Measurements from ENCODE around the gene PATL1.

DNA sequence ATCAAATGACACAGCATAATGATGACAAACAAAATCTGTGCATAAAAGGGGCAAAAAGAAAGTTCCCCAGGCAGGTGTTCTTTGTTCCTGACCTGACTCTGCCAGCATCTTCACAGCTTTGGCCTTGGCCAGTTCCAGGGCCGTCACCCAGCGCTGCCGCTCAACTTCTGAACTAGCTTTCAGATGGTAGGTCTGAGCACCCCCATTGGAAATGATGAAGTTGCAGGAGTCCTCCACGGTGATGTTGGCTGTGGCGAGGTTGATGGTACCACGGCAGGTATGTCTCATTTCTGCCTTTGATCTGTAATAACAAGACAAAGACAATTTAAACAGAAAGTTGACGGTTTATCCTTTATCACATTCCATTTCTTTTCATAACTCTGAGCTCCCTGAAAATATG, 58.5 kb downstream of the PATL1 start:
- TF ChIP-seq, protein P1, sequence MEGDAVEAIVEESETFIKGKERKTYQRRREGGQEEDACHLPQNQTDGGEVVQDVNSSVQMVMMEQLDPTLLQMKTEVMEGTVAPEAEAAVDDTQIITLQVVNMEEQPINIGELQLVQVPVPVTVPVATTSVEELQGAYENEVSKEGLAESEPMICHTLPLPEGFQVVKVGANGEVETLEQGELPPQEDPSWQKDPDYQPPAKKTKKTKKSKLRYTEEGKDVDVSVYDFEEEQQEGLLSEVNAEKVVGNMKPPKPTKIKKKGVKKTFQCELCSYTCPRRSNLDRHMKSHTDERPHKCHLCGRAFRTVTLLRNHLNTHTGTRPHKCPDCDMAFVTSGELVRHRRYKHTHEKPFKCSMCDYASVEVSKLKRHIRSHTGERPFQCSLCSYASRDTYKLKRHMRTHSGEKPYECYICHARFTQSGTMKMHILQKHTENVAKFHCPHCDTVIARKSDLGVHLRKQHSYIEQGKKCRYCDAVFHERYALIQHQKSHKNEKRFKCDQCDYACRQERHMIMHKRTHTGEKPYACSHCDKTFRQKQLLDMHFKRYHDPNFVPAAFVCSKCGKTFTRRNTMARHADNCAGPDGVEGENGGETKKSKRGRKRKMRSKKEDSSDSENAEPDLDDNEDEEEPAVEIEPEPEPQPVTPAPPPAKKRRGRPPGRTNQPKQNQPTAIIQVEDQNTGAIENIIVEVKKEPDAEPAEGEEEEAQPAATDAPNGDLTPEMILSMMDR (IDR thresholded peaks at IDR 0.05), result no peak
- TF ChIP-seq POLR2A (IDR thresholded peaks at IDR 0.05), result no peak

All from body of pancreas (tissue), 4 donors.